ENCODE measurements around the gene SEZ6L.

- TF ChIP-seq SPI1 (IDR thresholded peaks at IDR 0.05; ENCODE audit: borderline replicate concordance, low read depth) (no peak), REST (IDR thresholded peaks at IDR 0.05; ENCODE audit: insufficient replicate concordance, low read depth) (no peak)
These were observed 247.0 kb downstream of the SEZ6L start for GRCh38 chr22:26416256-26416655.
